Endothelial cell of umbilical vein (primary cell): ENCODE results near the gene SPP1. TPM values are rescaled to one million over a fixed set of nuclear protein-coding genes. Genes with fewer than 3 reads are reported as not detected.

Source experiments
- BruUV-seq: library from RNA; stranded (reverse); fragments of 400-500 nt; replicated peaks from 2 replicates; lab custom pipeline; 2021; lab: Mats Ljungman, UMichigan
- CTCF ChIA-PET: fragments of 300-600, 350-600 bp; sonication (Branson Sonifier 250); formaldehyde crosslinking; loops from one replicate; lab custom pipeline; 2021; ENCODE audit warnings: antibody characterized with exemption, inconsistent platforms; lab: Charles Lee
- POLR2A ChIA-PET: fragments of 300-600, 350-600 bp; sonication (Branson Sonifier 250); formaldehyde crosslinking; loops from one replicate; lab custom pipeline; 2021; ENCODE audit warnings: antibody characterized with exemption, inconsistent platforms; lab: Charles Lee
- DNase-seq: peaks from one replicate; pipeline ENCODE4 v3.0.0-alpha.2; 2011; ENCODE audit warnings: low read depth, low spot score
- FAIRE-seq: peaks from 2 replicates; lab custom pipeline; 2011; peaks lifted over from hg19 to GRCh38; lab: Jason Lieb, UNC
- H2AFZ ChIP-seq: 2 replicates; pipeline ENCODE4 v1.6.0; 2012; ENCODE audit warnings: low read depth, low read length, control low read depth, inconsistent platforms
- H3K27ac ChIP-seq: 2 replicates; pipeline ENCODE4 v1.5.1; 2011; ENCODE audit warnings: low read depth, mild to moderate bottlenecking, control low read depth, low read length, moderate library complexity; ENCODE audit not compliant: insufficient read depth
- H3K27me3 ChIP-seq, 2 experiments: 2 replicates each; pipeline versions ENCODE4 v1.6.0 to v1.6.1; 2011; ENCODE audit warnings: low read length in 2 of 2, mixed read lengths in 1 of 2; ENCODE audit not compliant: control insufficient read depth in 2 of 2, insufficient read depth in 2 of 2
- H3K36me3 ChIP-seq, 2 experiments: 2 replicates in 1 of 2; 3 replicates in 1 of 2; pipeline ENCODE4 v1.5.1; 2011; ENCODE audit warnings: low read length in 2 of 2, mild to moderate bottlenecking in 1 of 2, moderate library complexity in 1 of 2; ENCODE audit not compliant: control insufficient read depth in 2 of 2, insufficient read depth in 2 of 2; ENCODE audit errors: extremely low read depth in 1 of 2
- H3K4me1 ChIP-seq: 3 replicates; pipeline ENCODE4 v1.5.1; 2011; ENCODE audit warnings: mild to moderate bottlenecking, low read length; ENCODE audit not compliant: control insufficient read depth, insufficient read depth; ENCODE audit errors: extremely low read depth
- H3K4me2 ChIP-seq: 2 replicates; pipeline ENCODE4 v1.6.1; 2011; ENCODE audit warnings: low read length, control low read depth, mixed read lengths; ENCODE audit not compliant: insufficient read depth
- H3K4me3 ChIP-seq, 3 experiments: fragments of 200-600 bp in 1 of 3; sonication (generic), shearing (Covaris generic) in 1 of 3; replicated peaks in 1 of 3; 2 replicates each; pipeline ENCODE4 v1.5.1; 2011 to 2016; ENCODE audit warnings: control low read depth in 3 of 3, low read length in 3 of 3, mild to moderate bottlenecking in 2 of 3, inconsistent platforms in 1 of 3, low read depth in 1 of 3, moderate library complexity in 1 of 3; ENCODE audit not compliant: insufficient read depth in 1 of 3
- H3K79me2 ChIP-seq: 2 replicates; pipeline ENCODE4 v1.6.0; 2012; ENCODE audit warnings: low read length, inconsistent platforms; ENCODE audit not compliant: control insufficient read depth, insufficient read depth
- H3K9ac ChIP-seq: replicated peaks from 2 replicates; pipeline ENCODE3; 2011; ENCODE audit warnings: low read length, control low read depth; ENCODE audit not compliant: insufficient read depth; ENCODE audit errors: extremely low read depth
- H3K9me1 ChIP-seq: replicated peaks from 3 replicates; pipeline ENCODE4 v1.6.0; 2011; ENCODE audit warnings: mild to moderate bottlenecking, low read length; ENCODE audit not compliant: control insufficient read depth, insufficient read depth; ENCODE audit errors: extremely low read depth
- H3K9me3 ChIP-seq: replicated peaks from 2 replicates; pipeline ENCODE4 v1.5.1; 2012; ENCODE audit warnings: low read length, inconsistent platforms; ENCODE audit not compliant: control insufficient read depth, insufficient read depth
- H4K20me1 ChIP-seq: replicated peaks from 2 replicates; pipeline ENCODE3; 2011; ENCODE audit warnings: mild to moderate bottlenecking, low read length; ENCODE audit not compliant: control insufficient read depth, insufficient read depth; ENCODE audit errors: extremely low read depth
- EZH2 ChIP-seq: IDR thresholded peaks from 2 replicates; pipeline ENCODE4 v1.6.1; 2012; ENCODE audit warnings: borderline replicate concordance, low read depth, mild to moderate bottlenecking, moderate library complexity, low read length, inconsistent platforms; ENCODE audit not compliant: severe bottlenecking
- FOS ChIP-seq: IDR thresholded peaks from 2 replicates; pipeline ENCODE4 v1.6.1; 2011; ENCODE audit warnings: mild to moderate bottlenecking, low read length, moderate library complexity, borderline replicate concordance; ENCODE audit not compliant: insufficient read depth
- GATA2 ChIP-seq: IDR thresholded peaks from 2 replicates; pipeline ENCODE4 v1.7.0; 2011; ENCODE audit warnings: low read depth, mild to moderate bottlenecking, moderate library complexity, mixed read lengths, low read length; ENCODE audit not compliant: insufficient read length, insufficient read depth
- JUN ChIP-seq: IDR thresholded peaks from 2 replicates; pipeline ENCODE4 v1.6.1; 2011; ENCODE audit warnings: borderline replicate concordance, low read depth; ENCODE audit not compliant: insufficient read length, insufficient read depth
- MYC ChIP-seq: IDR thresholded peaks from one replicate; pipeline ENCODE4 v1.6.1; 2011; ENCODE audit warnings: mild to moderate bottlenecking, low read depth, low read length
- POLR2A ChIP-seq: IDR thresholded peaks from 2 replicates; pipeline ENCODE4 v1.6.1; 2012; ENCODE audit warnings: low read depth, mild to moderate bottlenecking, control low read depth, low read length
- POLR2AphosphoS5 ChIP-seq: IDR thresholded peaks from 2 replicates; pipeline ENCODE4 v1.6.1; 2012; ENCODE audit warnings: low read depth, mild to moderate bottlenecking, control low read depth, low read length, moderate library complexity; ENCODE audit not compliant: insufficient read depth
- dilution Hi-C: fragments of 300-500 bp; cut with MboI; formaldehyde crosslinking; loops from one replicate; pipeline ENCODE4 v1.15.0; 2019; ENCODE audit warnings: low sequenced_read_pairs; ENCODE audit not compliant: extremely low pct_ligation_motif_present
- intact Hi-C: fragments of 100-400 bp; cut with micrococcal nuclease; formaldehyde crosslinking; loops from one replicate; pipeline ENCODE4 v1.10.0; 2022
- polyA plus RNA-seq, 4 experiments: library from polyadenylated mRNA; depleted of rRNA in 3 of 4; stranded (reverse) in 3 of 4; unstranded in 1 of 4; fragments of >200 nt; gene quantifications; 2 replicates each; pipeline versions ENCODE4 v1.2.1 to v1.2.3, GENCODE V29; 2011 to 2012; ENCODE audit warnings: missing spikeins in 1 of 4
- total RNA-seq: library from RNA; stranded (reverse); gene quantifications from 2 replicates; pipeline ENCODE4 v1.2.3, GENCODE V29; 2021
- TF ChIP-seq, protein P1 (sequence below): IDR thresholded peaks from 2 replicates; pipeline ENCODE4 v1.6.1; 2011; ENCODE audit not compliant: insufficient read depth, insufficient read length
- TF ChIP-seq, protein P2 (sequence below), 2 donors: IDR thresholded peaks; 1 replicate in 1 of 2; 2 replicates in 1 of 2; pipeline ENCODE4 v1.5.1; 2011; ENCODE audit warnings: low read length in 2 of 2, mild to moderate bottlenecking in 2 of 2, moderate library complexity in 2 of 2, control low read depth in 1 of 2, inconsistent platforms in 1 of 2, low read depth in 1 of 2; ENCODE audit not compliant: insufficient read depth in 1 of 2; ENCODE audit errors: extremely low read depth in 1 of 2

SPP1 gene
- total and polyA plus RNA-seq, 2 donors (not counting 3 experiments of a cell fraction or from before 2014, with no cell fraction given), result not detected

DNA sequence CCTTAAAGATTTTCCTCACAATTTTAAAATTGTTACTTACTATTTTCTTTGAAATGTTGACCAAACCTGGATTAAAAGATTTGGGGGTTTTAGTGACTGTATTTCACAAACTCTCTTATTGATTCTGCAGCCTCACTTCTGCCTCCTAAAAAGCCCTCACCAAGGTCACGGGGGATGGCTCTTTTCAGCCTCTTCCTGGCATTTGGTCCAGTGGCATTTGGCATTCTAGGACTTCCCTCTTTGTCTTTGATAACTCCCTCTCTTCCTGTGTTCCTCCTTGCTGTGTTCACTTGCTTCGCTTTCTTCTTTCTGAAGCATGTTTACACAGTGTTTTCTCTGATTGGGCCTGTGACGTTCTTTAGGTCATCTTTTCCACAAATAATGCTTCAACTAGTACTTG, 53.4 kb downstream of the SPP1 start:
- Histone ChIP-seq H3K9me1 (no peaks in the 10 kb centered on the region), H3K27me3 (no peaks in the 10 kb centered on the region), H4K20me1 (no peaks in the 10 kb centered on the region), H3K36me3 (peaks cover 2 to 3% of the 10 kb centered on the region in 2 experiments), H3K4me3 (no peak overlapping the region), H3K4me2 (no peak overlapping the region), H3K9me3 (no peaks in the 10 kb centered on the region), H3K9ac (no peak overlapping the region), H3K27ac (no peak overlapping the region), H2AFZ (no peak overlapping the region), H3K79me2 (peaks cover 1% of the 10 kb centered on the region), H3K4me1 (no peaks in the 10 kb centered on the region)
- ChIA-PET POLR2A (no interaction called here), CTCF (no interaction called here)
- dilution Hi-C loops, result no loop called here
- intact Hi-C loops, result no loop called here
- DNase-seq, result peak; percentile 2
- no peak for FAIRE-seq
- TF ChIP-seq JUN (no peak), FOS (no peak), GATA2 (no peak), MYC (no peak), EZH2 (no peak), POLR2A (no peak), POLR2AphosphoS5 (no peak)
- TF ChIP-seq, protein P1, sequence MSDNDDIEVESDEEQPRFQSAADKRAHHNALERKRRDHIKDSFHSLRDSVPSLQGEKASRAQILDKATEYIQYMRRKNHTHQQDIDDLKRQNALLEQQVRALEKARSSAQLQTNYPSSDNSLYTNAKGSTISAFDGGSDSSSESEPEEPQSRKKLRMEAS, result no peak
- TF ChIP-seq, protein P2, sequence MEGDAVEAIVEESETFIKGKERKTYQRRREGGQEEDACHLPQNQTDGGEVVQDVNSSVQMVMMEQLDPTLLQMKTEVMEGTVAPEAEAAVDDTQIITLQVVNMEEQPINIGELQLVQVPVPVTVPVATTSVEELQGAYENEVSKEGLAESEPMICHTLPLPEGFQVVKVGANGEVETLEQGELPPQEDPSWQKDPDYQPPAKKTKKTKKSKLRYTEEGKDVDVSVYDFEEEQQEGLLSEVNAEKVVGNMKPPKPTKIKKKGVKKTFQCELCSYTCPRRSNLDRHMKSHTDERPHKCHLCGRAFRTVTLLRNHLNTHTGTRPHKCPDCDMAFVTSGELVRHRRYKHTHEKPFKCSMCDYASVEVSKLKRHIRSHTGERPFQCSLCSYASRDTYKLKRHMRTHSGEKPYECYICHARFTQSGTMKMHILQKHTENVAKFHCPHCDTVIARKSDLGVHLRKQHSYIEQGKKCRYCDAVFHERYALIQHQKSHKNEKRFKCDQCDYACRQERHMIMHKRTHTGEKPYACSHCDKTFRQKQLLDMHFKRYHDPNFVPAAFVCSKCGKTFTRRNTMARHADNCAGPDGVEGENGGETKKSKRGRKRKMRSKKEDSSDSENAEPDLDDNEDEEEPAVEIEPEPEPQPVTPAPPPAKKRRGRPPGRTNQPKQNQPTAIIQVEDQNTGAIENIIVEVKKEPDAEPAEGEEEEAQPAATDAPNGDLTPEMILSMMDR (IDR thresholded peaks at IDR 0.05; ENCODE audit: extremely low read depth in 1 of 2, insufficient read depth in 1 of 2, low read depth in 1 of 2, low read length in 2 of 2), result no peak
- no TSS peak for BruUV-seq
